ENCODE data around the gene SIT1. TPM values are rescaled to one million over a fixed set of nuclear protein-coding genes. Genes with fewer than 3 reads are reported as not detected.

The SIT1 gene
- total RNA-seq (1 to 10 TPM in 1 of 10 donors, under 1 TPM in 5, not detected in 4; 0.19 to 3.6 (median 0.33) TPM), polyA plus RNA-seq (under 1 TPM in 1 of 2 donors, not detected in 1; 0.25 TPM)
- long read RNA-seq, donor 1, result 0 reads
- long read RNA-seq, donor 2, result 0 reads
- long read RNA-seq, donor 3, result 0 reads

- Histone ChIP-seq H3K27ac (peak within 1 kb of the TSS in 5 of 10 donors; percentile 10 to 85 (median 50)), H3K9me3 (no peaks in the 10 kb centered on the region), H3K4me3 (peak within 1 kb of the TSS in 3 of 10 donors; percentile 5 to 50 (median 20)), H3K36me3 (no peaks in the 10 kb centered on the region), H3K27me3 (no peaks in the 10 kb centered on the region), H3K4me1 (peaks cover 0 to 63% (median 12%) of the 10 kb centered on the region in 9 donors)
- DNase-seq (no peak), ATAC-seq (no peak)
- no peak for TF ChIP-seq CTCF (IDR thresholded peaks at IDR 0.05)
- WGBS, 2 donors, result 67% methylated on average over 22 of the region's 22 CpGs
- intact Hi-C loops (cut with DNase I), result loop anchor here in 5 of 10 donors (5.0 to 10.0 kb wide), 5 partner anchors 46 to 254 kb away; partner anchors contain the start of genes HINT2 (in 2 of the 5), SPAG8 (in 2 of the 5), CREB3 (in 1 of the 5) and HRCT1 (in 1 of the 5)
Observed at GRCh38 chr9:35650341-35651158, at the start of gene SIT1. SIT1 (minus strand) TSS chr9:35650931; CDS start chr9:35650853, 78 bp downstream.

- Histone ChIP-seq H3K36me3 (peaks cover 6 to 99% (median 76%) of the 10 kb centered on the region in 9 donors), H3K9me3 (no peaks in the 10 kb centered on the region), H3K27ac (peak overlapping the region in 4 of 10 donors; percentile 3 to 34 (median 22)), H3K27me3 (no peaks in the 10 kb centered on the region), H3K4me3 (no peak overlapping the region), H3K4me1 (peaks cover 0 to 21% (median 5%) of the 10 kb centered on the region in 9 donors)
- DNase-seq (no peak), ATAC-seq (no peak)
- no peak for TF ChIP-seq CTCF (IDR thresholded peaks at IDR 0.05)
- 85 to 86% methylated on average over 11 of the region's 11 CpGs for WGBS, 2 donors
- intact Hi-C loops (cut with DNase I), result no loop called here
Observed at GRCh38 chr9:35700031-35700430, 49.3 kb upstream of the SIT1 start.

- Histone ChIP-seq H3K9me3 (no peaks in the 10 kb centered on the region), H3K27me3 (no peaks in the 10 kb centered on the region), H3K36me3 (peaks cover 0 to 81% (median 58%) of the 10 kb centered on the region in 9 donors), H3K4me1 (peaks cover 0 to 16% (median 5%) of the 10 kb centered on the region in 9 donors), H3K4me3 (no peak overlapping the region), H3K27ac (no peak overlapping the region)
- ATAC-seq (no peak), DNase-seq (no peak)
- intact Hi-C loops (cut with DNase I), result loop anchor here in 3 of 10 donors (5.0 kb wide), 2 partner anchors 36 to 46 kb away; partner anchors contain the start of gene SIT1 (in 1 of the 3)
- WGBS, 2 donors, result 88 to 94% methylated on average over 5 of the region's 5 CpGs
- no peak for TF ChIP-seq CTCF (IDR thresholded peaks at IDR 0.05)
Observed at GRCh38 chr9:35698231-35698630, 47.5 kb upstream of the SIT1 start.

GRCh38 chr9:35697486-35697885 is 46.8 kb upstream of the SIT1 start:
- H3K27ac ChIP-seq, result no peak overlapping the region
- ATAC-seq, result peak in 2 of 8 donors; percentile 4 to 45
- H3K27me3 ChIP-seq, result no peaks in the 10 kb centered on the region
- TF ChIP-seq CTCF (IDR thresholded peaks at IDR 0.05), result no peak
- no peak overlapping the region for H3K4me3 ChIP-seq
- intact Hi-C loops (cut with DNase I), result loop anchor here in 4 of 10 donors (2.0 to 5.0 kb wide), 3 partner anchors 33 to 45 kb away; partner anchors contain the start of gene SIT1 (in 1 of the 4)
- DNase-seq, result no peak
- no peaks in the 10 kb centered on the region for H3K9me3 ChIP-seq
- peaks cover 0 to 16% (median 5%) of the 10 kb centered on the region in 9 donors for H3K4me1 ChIP-seq
- peaks cover 0 to 73% (median 51%) of the 10 kb centered on the region in 9 donors for H3K36me3 ChIP-seq
- WGBS, 2 donors, result 77 to 78% methylated on average over 14 of the region's 14 CpGs
